Ectodermal cell (in vitro differentiated cells): ENCODE results near the gene TMEM43.

Source experiments
- H3K27ac ChIP-seq: 2 replicates; pipeline ENCODE4 v1.7.0; 2013; ENCODE audit warnings: mild to moderate bottlenecking, low read depth, low read length; ENCODE audit not compliant: insufficient read depth, poor library complexity, severe bottlenecking
- H3K27me3 ChIP-seq: 2 replicates; pipeline ENCODE4 v1.7.0; 2013; ENCODE audit warnings: mild to moderate bottlenecking, low read length; ENCODE audit not compliant: insufficient read depth, control insufficient read depth, poor library complexity, severe bottlenecking
- H3K36me3 ChIP-seq: one replicate; pipeline ENCODE4 v1.7.0; 2013; ENCODE audit warnings: low read length; ENCODE audit not compliant: control insufficient read depth, insufficient read depth
- H3K4me1 ChIP-seq: one replicate; pipeline ENCODE4 v1.7.0; 2013; ENCODE audit warnings: low read length; ENCODE audit not compliant: control insufficient read depth, insufficient read depth
- H3K4me3 ChIP-seq: 2 replicates; pipeline ENCODE4 v1.7.0; 2013; ENCODE audit warnings: low read depth, low read length, control low read depth; ENCODE audit not compliant: insufficient read depth
- H3K9me3 ChIP-seq: 2 replicates; pipeline ENCODE4 v1.7.0; 2013; ENCODE audit warnings: mild to moderate bottlenecking, low read length, moderate library complexity; ENCODE audit not compliant: control insufficient read depth
- WGBS, 2 experiments: methylation state at CpG; one replicate each; pipeline ENCODE4 v1.1.7; 2013; ENCODE audit warnings: missing lambda C conversion rate in 2 of 2; 5-methylcytosine and 5-hydroxymethylcytosine counted together

The TMEM43 gene

GRCh38 chr3:14151471-14152083, 26.7 kb downstream of the TMEM43 start:
- no peak overlapping the region for H3K27ac ChIP-seq
- H3K4me1 ChIP-seq, result no peaks in the 10 kb centered on the region
- H3K36me3 ChIP-seq, result peaks cover 13% of the 10 kb centered on the region
- no peaks in the 10 kb centered on the region for H3K27me3 ChIP-seq
- H3K4me3 ChIP-seq, result no peak overlapping the region
- no peaks in the 10 kb centered on the region for H3K9me3 ChIP-seq
- WGBS, 2 experiments, result 94 to 96% methylated on average over 12 of the region's 12 CpGs

GRCh38 chr3:14152233-14152962, 27.5 kb downstream of the TMEM43 start:
- Histone ChIP-seq H3K4me1 (no peaks in the 10 kb centered on the region), H3K36me3 (peaks cover 13% of the 10 kb centered on the region), H3K27ac (no peak overlapping the region), H3K27me3 (no peaks in the 10 kb centered on the region), H3K9me3 (no peaks in the 10 kb centered on the region), H3K4me3 (no peak overlapping the region)
- 88 to 93% methylated on average over 11 of the region's 11 CpGs for WGBS, 2 experiments

- H3K4me1 ChIP-seq, result no peaks in the 10 kb centered on the region
- no peak overlapping the region for H3K27ac ChIP-seq
- no peaks in the 10 kb centered on the region for H3K9me3 ChIP-seq
- 89 to 94% methylated on average over 4 of the region's 4 CpGs for WGBS, 2 experiments
- no peaks in the 10 kb centered on the region for H3K27me3 ChIP-seq
- H3K36me3 ChIP-seq, result peaks cover 17% of the 10 kb centered on the region
- H3K4me3 ChIP-seq, result no peak overlapping the region
These were observed 28.1 kb downstream of the TMEM43 start for GRCh38 chr3:14152963-14153355.

GRCh38 chr3:14153663-14154062, 28.8 kb downstream of the TMEM43 start:
- H3K27ac ChIP-seq, result no peak overlapping the region
- 94 to 97% methylated on average over 6 of the region's 6 CpGs for WGBS, 2 experiments
- H3K36me3 ChIP-seq, result peaks cover 18% of the 10 kb centered on the region
- no peaks in the 10 kb centered on the region for H3K4me1 ChIP-seq
- no peak overlapping the region for H3K4me3 ChIP-seq
- H3K27me3 ChIP-seq, result no peaks in the 10 kb centered on the region
- H3K9me3 ChIP-seq, result no peaks in the 10 kb centered on the region

- Histone ChIP-seq H3K27me3 (no peaks in the 10 kb centered on the region), H3K9me3 (no peaks in the 10 kb centered on the region), H3K27ac (no peak overlapping the region), H3K4me1 (no peaks in the 10 kb centered on the region), H3K4me3 (no peak overlapping the region), H3K36me3 (peaks cover 21% of the 10 kb centered on the region)
- WGBS, 2 experiments, result 93 to 95% methylated on average over 5 of the region's 5 CpGs
These were observed 29.4 kb downstream of the TMEM43 start for GRCh38 chr3:14154276-14154675.

GRCh38 chr3:14154895-14155440, 30.1 kb downstream of the TMEM43 start:
- no peak overlapping the region for H3K27ac ChIP-seq
- H3K4me1 ChIP-seq, result no peaks in the 10 kb centered on the region
- WGBS, 2 experiments, result 87 to 91% methylated on average over 7 of the region's 7 CpGs
- peaks cover 22% of the 10 kb centered on the region for H3K36me3 ChIP-seq
- no peaks in the 10 kb centered on the region for H3K27me3 ChIP-seq
- no peaks in the 10 kb centered on the region for H3K9me3 ChIP-seq
- H3K4me3 ChIP-seq, result no peak overlapping the region

- Histone ChIP-seq H3K27ac (no peak overlapping the region), H3K4me3 (no peak overlapping the region), H3K27me3 (no peaks in the 10 kb centered on the region), H3K9me3 (no peaks in the 10 kb centered on the region), H3K4me1 (no peaks in the 10 kb centered on the region), H3K36me3 (peaks cover 32% of the 10 kb centered on the region)
- WGBS, 2 experiments, result 95% methylated on average over 7 of the region's 7 CpGs
These were observed 31.3 kb downstream of the TMEM43 start for GRCh38 chr3:14156201-14156600.

- no peak overlapping the region for H3K4me3 ChIP-seq
- H3K9me3 ChIP-seq, result no peaks in the 10 kb centered on the region
- H3K27ac ChIP-seq, result no peak overlapping the region
- no peaks in the 10 kb centered on the region for H3K4me1 ChIP-seq
- H3K36me3 ChIP-seq, result peaks cover 40% of the 10 kb centered on the region
- WGBS, 2 experiments, result 96 to 97% methylated on average over 13 of the region's 13 CpGs
- no peaks in the 10 kb centered on the region for H3K27me3 ChIP-seq
These were observed 32.1 kb downstream of the TMEM43 start for GRCh38 chr3:14156843-14157561.

GRCh38 chr3:14157951-14158350, 33.1 kb downstream of the TMEM43 start:
- Histone ChIP-seq H3K4me1 (no peaks in the 10 kb centered on the region), H3K9me3 (no peaks in the 10 kb centered on the region), H3K27ac (no peak overlapping the region), H3K36me3 (peaks cover 50% of the 10 kb centered on the region), H3K4me3 (no peak overlapping the region), H3K27me3 (no peaks in the 10 kb centered on the region)
- WGBS, 2 experiments, result 94 to 96% methylated on average over 9 of the region's 9 CpGs

GRCh38 chr3:14158370-14158769, 33.5 kb downstream of the TMEM43 start:
- H3K36me3 ChIP-seq, result peaks cover 54% of the 10 kb centered on the region
- WGBS, 2 experiments, result 93 to 95% methylated on average over 14 of the region's 14 CpGs
- H3K4me3 ChIP-seq, result no peak overlapping the region
- H3K27ac ChIP-seq, result no peak overlapping the region
- H3K4me1 ChIP-seq, result no peaks in the 10 kb centered on the region
- H3K27me3 ChIP-seq, result no peaks in the 10 kb centered on the region
- H3K9me3 ChIP-seq, result no peaks in the 10 kb centered on the region
